Measurements from ENCODE around the gene GAB2. TPM values are rescaled to one million over a fixed set of nuclear protein-coding genes. Genes with fewer than 3 reads are reported as not detected.

GAB2 gene
- total RNA-seq, 1 experiment from 2014 or later = 10.0 TPM

DNA sequence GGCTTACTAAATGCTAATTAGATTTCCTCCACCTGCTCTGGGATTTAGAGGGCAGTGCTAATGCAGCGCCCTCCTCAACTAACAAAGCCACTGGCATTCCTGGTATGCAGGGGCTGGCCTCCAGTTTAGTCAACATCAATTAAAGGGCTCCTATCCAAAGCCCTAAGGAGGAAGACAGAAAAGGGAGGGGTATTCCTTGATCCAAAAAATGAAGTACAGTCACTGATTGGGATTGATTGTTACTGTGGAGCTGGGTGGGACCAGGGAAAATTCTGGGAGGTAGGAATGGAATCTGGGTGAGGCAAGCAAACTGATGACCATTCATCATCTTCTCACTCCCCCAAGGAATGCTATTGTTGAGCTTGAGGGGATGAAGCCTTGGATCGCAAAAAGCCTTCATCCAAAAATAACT, 52.2 kb downstream of the GAB2 start:
- POLR2A ChIA-PET = no interaction called here
- peaks cover 9% of the 10 kb centered on the region for H3K4me1 ChIP-seq (ENCODE audit: control insufficient read depth, insufficient read depth, low read length)

DNA sequence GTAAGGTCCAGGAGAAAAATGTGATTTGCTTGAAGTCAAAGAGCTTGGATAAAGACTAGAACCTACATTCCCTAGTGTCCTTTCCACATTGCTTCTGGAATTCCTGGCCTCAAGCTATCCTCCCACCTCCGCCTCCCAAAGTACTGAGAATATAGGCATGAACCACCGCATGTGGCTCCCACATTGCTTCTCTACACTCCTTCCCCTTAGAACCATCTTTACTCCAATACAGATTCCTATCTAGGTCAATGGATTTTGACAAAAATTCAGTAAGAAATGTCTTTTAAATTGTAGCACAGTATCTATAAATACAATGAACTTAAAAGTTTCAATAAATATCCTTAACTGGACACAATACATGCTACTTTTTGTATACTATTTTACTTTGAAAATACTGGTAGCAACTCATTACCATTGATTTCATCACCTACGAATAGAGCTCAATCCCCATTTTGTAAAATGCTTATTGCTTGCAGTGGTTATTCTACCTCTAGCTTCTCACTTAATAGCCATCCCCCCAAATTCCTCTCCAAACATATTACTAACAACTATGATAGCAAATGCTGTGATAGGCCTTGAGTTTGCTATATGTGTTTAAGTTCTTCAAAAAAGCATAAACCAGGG, 53.4 kb downstream of the GAB2 start:
- intact Hi-C loops (cut with micrococcal nuclease; ENCODE audit: unreplicated experiment) = no loop called here
- POLR2A ChIA-PET = no interaction called here
- CTCF ChIA-PET = no interaction called here
- Histone ChIP-seq H3K27me3 (ENCODE audit: control insufficient read depth, insufficient read depth, low read length) (no peaks in the 10 kb centered on the region), H3K4me3 (ENCODE audit: low read depth in 2 of 2, low read length in 2 of 2) (no peak overlapping the region), H3K27ac (ENCODE audit: low read length) (no peak overlapping the region; the same call in 1 of the 2 replicates), H3K36me3 (ENCODE audit: control insufficient read depth, insufficient read depth, low read length) (no peaks in the 10 kb centered on the region), H3K4me1 (ENCODE audit: control insufficient read depth, insufficient read depth, low read length) (peaks cover 9% of the 10 kb centered on the region), H3K9me3 (ENCODE audit: control insufficient read depth, insufficient read depth, low read depth, low read length) (no peaks in the 10 kb centered on the region)
- TF ChIP-seq, protein P1, sequence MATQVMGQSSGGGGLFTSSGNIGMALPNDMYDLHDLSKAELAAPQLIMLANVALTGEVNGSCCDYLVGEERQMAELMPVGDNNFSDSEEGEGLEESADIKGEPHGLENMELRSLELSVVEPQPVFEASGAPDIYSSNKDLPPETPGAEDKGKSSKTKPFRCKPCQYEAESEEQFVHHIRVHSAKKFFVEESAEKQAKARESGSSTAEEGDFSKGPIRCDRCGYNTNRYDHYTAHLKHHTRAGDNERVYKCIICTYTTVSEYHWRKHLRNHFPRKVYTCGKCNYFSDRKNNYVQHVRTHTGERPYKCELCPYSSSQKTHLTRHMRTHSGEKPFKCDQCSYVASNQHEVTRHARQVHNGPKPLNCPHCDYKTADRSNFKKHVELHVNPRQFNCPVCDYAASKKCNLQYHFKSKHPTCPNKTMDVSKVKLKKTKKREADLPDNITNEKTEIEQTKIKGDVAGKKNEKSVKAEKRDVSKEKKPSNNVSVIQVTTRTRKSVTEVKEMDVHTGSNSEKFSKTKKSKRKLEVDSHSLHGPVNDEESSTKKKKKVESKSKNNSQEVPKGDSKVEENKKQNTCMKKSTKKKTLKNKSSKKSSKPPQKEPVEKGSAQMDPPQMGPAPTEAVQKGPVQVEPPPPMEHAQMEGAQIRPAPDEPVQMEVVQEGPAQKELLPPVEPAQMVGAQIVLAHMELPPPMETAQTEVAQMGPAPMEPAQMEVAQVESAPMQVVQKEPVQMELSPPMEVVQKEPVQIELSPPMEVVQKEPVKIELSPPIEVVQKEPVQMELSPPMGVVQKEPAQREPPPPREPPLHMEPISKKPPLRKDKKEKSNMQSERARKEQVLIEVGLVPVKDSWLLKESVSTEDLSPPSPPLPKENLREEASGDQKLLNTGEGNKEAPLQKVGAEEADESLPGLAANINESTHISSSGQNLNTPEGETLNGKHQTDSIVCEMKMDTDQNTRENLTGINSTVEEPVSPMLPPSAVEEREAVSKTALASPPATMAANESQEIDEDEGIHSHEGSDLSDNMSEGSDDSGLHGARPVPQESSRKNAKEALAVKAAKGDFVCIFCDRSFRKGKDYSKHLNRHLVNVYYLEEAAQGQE (IDR thresholded peaks at IDR 0.05; ENCODE audit: insufficient read depth in 1 of 2, low read depth in 2 of 2, low read length in 1 of 2) = no peak
- TF ChIP-seq, protein P2, sequence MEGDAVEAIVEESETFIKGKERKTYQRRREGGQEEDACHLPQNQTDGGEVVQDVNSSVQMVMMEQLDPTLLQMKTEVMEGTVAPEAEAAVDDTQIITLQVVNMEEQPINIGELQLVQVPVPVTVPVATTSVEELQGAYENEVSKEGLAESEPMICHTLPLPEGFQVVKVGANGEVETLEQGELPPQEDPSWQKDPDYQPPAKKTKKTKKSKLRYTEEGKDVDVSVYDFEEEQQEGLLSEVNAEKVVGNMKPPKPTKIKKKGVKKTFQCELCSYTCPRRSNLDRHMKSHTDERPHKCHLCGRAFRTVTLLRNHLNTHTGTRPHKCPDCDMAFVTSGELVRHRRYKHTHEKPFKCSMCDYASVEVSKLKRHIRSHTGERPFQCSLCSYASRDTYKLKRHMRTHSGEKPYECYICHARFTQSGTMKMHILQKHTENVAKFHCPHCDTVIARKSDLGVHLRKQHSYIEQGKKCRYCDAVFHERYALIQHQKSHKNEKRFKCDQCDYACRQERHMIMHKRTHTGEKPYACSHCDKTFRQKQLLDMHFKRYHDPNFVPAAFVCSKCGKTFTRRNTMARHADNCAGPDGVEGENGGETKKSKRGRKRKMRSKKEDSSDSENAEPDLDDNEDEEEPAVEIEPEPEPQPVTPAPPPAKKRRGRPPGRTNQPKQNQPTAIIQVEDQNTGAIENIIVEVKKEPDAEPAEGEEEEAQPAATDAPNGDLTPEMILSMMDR (IDR thresholded peaks at IDR 0.05) = no peak
- no peak for TF ChIP-seq POLR2AphosphoS5 (IDR thresholded peaks at IDR 0.05; ENCODE audit: low read depth, low read length)
- TF ChIP-seq SIN3A (IDR thresholded peaks at IDR 0.05; ENCODE audit: borderline replicate concordance, insufficient read depth, low read depth, low read length) = no peak
- no peak for TF ChIP-seq TCF7L2 (IDR thresholded peaks at IDR 0.05; ENCODE audit: low read depth, low read length)
- no peak for ATAC-seq
- no TSS peak for BruUV-seq (replicated peaks)
- in situ Hi-C loops (cut with HindIII; ENCODE audit: low pct_unique_long_range_greater_than_20kb, low sequenced_read_pairs) = no loop called here
- DNase-seq (ENCODE audit: low read depth, low spot score) = no peak

More for the DNA sequence above, 52.2 kb downstream of the GAB2 start:
- no peaks in the 10 kb centered on the region for H3K9me3 ChIP-seq (ENCODE audit: control insufficient read depth, insufficient read depth, low read depth, low read length)
- no peaks in the 10 kb centered on the region for H3K36me3 ChIP-seq (ENCODE audit: control insufficient read depth, insufficient read depth, low read length)
- DNase-seq (ENCODE audit: low read depth, low spot score) = no peak
- no peaks in the 10 kb centered on the region for H3K27me3 ChIP-seq (ENCODE audit: control insufficient read depth, insufficient read depth, low read length)
- ATAC-seq = peak; percentile 66
- H3K4me3 ChIP-seq (ENCODE audit: low read depth in 2 of 2, low read length in 2 of 2) = no peak overlapping the region
- no peak overlapping the region for H3K27ac ChIP-seq (ENCODE audit: low read length)
- intact Hi-C loops (cut with micrococcal nuclease; ENCODE audit: unreplicated experiment) (no loop called here), in situ Hi-C loops (cut with HindIII; ENCODE audit: low pct_unique_long_range_greater_than_20kb, low sequenced_read_pairs) (no loop called here)
- CTCF ChIA-PET = no interaction called here
- TF ChIP-seq POLR2AphosphoS5 (IDR thresholded peaks at IDR 0.05; ENCODE audit: low read depth, low read length) (no peak), SIN3A (IDR thresholded peaks at IDR 0.05; ENCODE audit: borderline replicate concordance, insufficient read depth, low read depth, low read length) (no peak), TCF7L2 (IDR thresholded peaks at IDR 0.05; ENCODE audit: low read depth, low read length) (no peak)
- TF ChIP-seq, protein P2 (IDR thresholded peaks at IDR 0.05) = 0 out of 2 replicates have a peak, but pooled peaks have one; percentile 11
- TF ChIP-seq, protein P1 (IDR thresholded peaks at IDR 0.05; ENCODE audit: insufficient read depth in 1 of 2, low read depth in 2 of 2, low read length in 1 of 2) = no peak
- no TSS peak for BruUV-seq (replicated peaks)
